ENCODE results near the gene CTAGE9. TPM values are rescaled to one million over a fixed set of nuclear protein-coding genes. Genes with fewer than 3 reads are reported as not detected.

The CTAGE9 gene
- total RNA-seq, 4 donors from 2014 or later, result not detected

- Histone ChIP-seq H3K9me3 (no peaks in the 10 kb centered on the region), H3K27me3 (no peaks in the 10 kb centered on the region), H3K27ac (no peak overlapping the region), H3K4me3 (no peak overlapping the region), H3K4me1 (no peaks in the 10 kb centered on the region), H3K36me3 (no peaks in the 10 kb centered on the region)
- DNase-seq (no peak), ATAC-seq (no peak)
- in situ Hi-C loops (cut with MboI; ENCODE audit: low sequenced_read_pairs in 4 of 4) (loop anchor here (10.0 to 25.0 kb wide), 3 partner anchors 190 to 515 kb away; no protein-coding TSS in a partner anchor), intact Hi-C loops (cut with DNase I; ENCODE audit: low total_unique reads) (no loop called here)
- TF ChIP-seq POLR2A (IDR thresholded peaks at IDR 0.05) (no peak), CTCF (IDR thresholded peaks at IDR 0.05 in 4 of 5, conservative IDR thresholded peaks at IDR 0.05 in 1 of 5) (no peak)
Observed at GRCh38 chr6:131696956-131697355, 13.9 kb downstream of the CTAGE9 start.

GRCh38 chr6:131694832-131695426, 15.9 kb downstream of the CTAGE9 start:
- H3K9me3 ChIP-seq, result no peaks in the 10 kb centered on the region
- intact Hi-C loops (cut with DNase I; ENCODE audit: low total_unique reads) (loop anchor here (5.0 kb wide), 1 partner anchor 217 kb away; no protein-coding TSS in a partner anchor), in situ Hi-C loops (cut with MboI; ENCODE audit: low sequenced_read_pairs in 4 of 4) (loop anchor here (5.0 to 25.0 kb wide), 4 partner anchors 192 to 517 kb away; no protein-coding TSS in a partner anchor)
- H3K4me1 ChIP-seq, result no peaks in the 10 kb centered on the region
- H3K27me3 ChIP-seq, result no peaks in the 10 kb centered on the region
- peak in 1 of 2 donors; percentile 22 for DNase-seq
- H3K27ac ChIP-seq, result no peak overlapping the region
- H3K4me3 ChIP-seq, result no peak overlapping the region
- peak; percentile 75 to 84 for ATAC-seq
- H3K36me3 ChIP-seq, result no peaks in the 10 kb centered on the region
- peak in 4 of 5 experiments; percentile 40 to 70 (median 54) for TF ChIP-seq CTCF (IDR thresholded peaks at IDR 0.05 in 4 of 5, conservative IDR thresholded peaks at IDR 0.05 in 1 of 5)
- TF ChIP-seq POLR2A (IDR thresholded peaks at IDR 0.05), result no peak

- in situ Hi-C loops (cut with MboI; ENCODE audit: low sequenced_read_pairs in 4 of 4) (loop anchor here (5.0 to 25.0 kb wide), 4 partner anchors 194 to 519 kb away; no protein-coding TSS in a partner anchor), intact Hi-C loops (cut with DNase I; ENCODE audit: low total_unique reads) (loop anchor here (5.0 kb wide), 1 partner anchor 219 kb away; no protein-coding TSS in a partner anchor)
- Histone ChIP-seq H3K27me3 (no peaks in the 10 kb centered on the region), H3K27ac (no peak overlapping the region), H3K9me3 (no peaks in the 10 kb centered on the region), H3K36me3 (no peaks in the 10 kb centered on the region), H3K4me1 (no peaks in the 10 kb centered on the region), H3K4me3 (no peak overlapping the region)
- TF ChIP-seq POLR2A (IDR thresholded peaks at IDR 0.05), result no peak
- TF ChIP-seq CTCF (IDR thresholded peaks at IDR 0.05 in 4 of 5, conservative IDR thresholded peaks at IDR 0.05 in 1 of 5), result no peak
- no peak for ATAC-seq
- DNase-seq, result no peak
Observed at GRCh38 chr6:131693384-131693783, 17.4 kb downstream of the CTAGE9 start.

- Histone ChIP-seq H3K27ac (no peak overlapping the region), H3K27me3 (no peaks in the 10 kb centered on the region), H3K9me3 (no peaks in the 10 kb centered on the region), H3K4me1 (no peaks in the 10 kb centered on the region), H3K36me3 (no peaks in the 10 kb centered on the region), H3K4me3 (no peak overlapping the region)
- no peak for TF ChIP-seq CTCF (IDR thresholded peaks at IDR 0.05 in 4 of 5, conservative IDR thresholded peaks at IDR 0.05 in 1 of 5)
- no peak for TF ChIP-seq POLR2A (IDR thresholded peaks at IDR 0.05)
- in situ Hi-C loops (cut with MboI; ENCODE audit: low sequenced_read_pairs in 4 of 4) (loop anchor here (5.0 to 25.0 kb wide), 4 partner anchors 195 to 520 kb away; no protein-coding TSS in a partner anchor), intact Hi-C loops (cut with DNase I; ENCODE audit: low total_unique reads) (loop anchor here (5.0 kb wide), 1 partner anchor 220 kb away; no protein-coding TSS in a partner anchor)
- no peak for ATAC-seq
- DNase-seq, result no peak
Observed at GRCh38 chr6:131692589-131692988, 18.2 kb downstream of the CTAGE9 start.

Data from gastrocnemius medialis (tissue), 4 donors.